ENCODE measurements around the gene GUCD1. TPM values are rescaled to one million over a fixed set of nuclear protein-coding genes. Genes with fewer than 3 reads are reported as not detected.

Gene GUCD1
- total RNA-seq, 1 experiment from 2014 or later = 87.4 TPM

- Mint-ChIP-seq H3K36me3 (ENCODE audit: insufficient read depth in 1 of 3, low read depth in 3 of 3) (peaks cover 0 to 8% (median 7%) of the 10 kb centered on the region in 3 experiments; a peak in 3 of 7 replicates), H3K4me1 (peaks cover 0 to 2% of the 10 kb centered on the region in 2 experiments; a peak in 1 of 4 replicates), H3K27ac (peak overlapping the region in 2 of 3 experiments; percentile 44 to 65; a peak in 4 of 7 replicates), H3K9me3 (no peaks in the 10 kb centered on the region), H3K4me3 (no peak overlapping the region; a peak in 1 of 5 replicates), H3K27me3 (ENCODE audit: low read depth) (no peaks in the 10 kb centered on the region; the same call in 1 of the 2 replicates)
- H4K8ac ChIP-seq (replicated peaks; ENCODE audit: insufficient read length, low read depth, low read length) = no peak overlapping the region
- no peaks in the 10 kb centered on the region for H3K79me2 ChIP-seq (ENCODE audit: insufficient read depth, low read length)
- H3K27me3 ChIP-seq (ENCODE audit: insufficient read depth, low read length) = no peaks in the 10 kb centered on the region
- no peak for TF ChIP-seq CTCF (conservative IDR thresholded peaks at IDR 0.05)
- H2BK15ac ChIP-seq (ENCODE audit: low read depth, low read length) = no peak overlapping the region
- WGBS (ENCODE audit: extremely low coverage, insufficient read length, low lambda C conversion rate) = no CpG with 5 or more reads among the region's 19 CpGs
- H2BK120ac ChIP-seq (ENCODE audit: low read depth, low read length, poor library complexity, severe bottlenecking) = no peak overlapping the region
- H3K4me2 ChIP-seq (ENCODE audit: insufficient read depth, insufficient read length, low read length) = no peak overlapping the region
- no peak overlapping the region for H3T11ph ChIP-seq (ENCODE audit: low read length)
- no peak overlapping the region for H2BK20ac ChIP-seq (ENCODE audit: low read depth, low read length, poor library complexity, severe bottlenecking)
- H4K5ac ChIP-seq (ENCODE audit: insufficient read length, low read depth, low read length) = no peak overlapping the region
- H3K23me2 ChIP-seq (ENCODE audit: insufficient read length, low read depth, low read length, poor library complexity, severe bottlenecking) = no peaks in the 10 kb centered on the region
- H3K27ac ChIP-seq (ENCODE audit: insufficient read length, low read depth, low read length) = no peak overlapping the region
- H3K9me3 ChIP-seq (ENCODE audit: control insufficient read depth, low read depth, low read length) = no peaks in the 10 kb centered on the region
- H2BK12ac ChIP-seq (ENCODE audit: insufficient read length, low read depth, low read length) = no peak overlapping the region
- H2BK5ac ChIP-seq (ENCODE audit: insufficient read length, low read length) = no peak overlapping the region
- no peak overlapping the region for H3K23ac ChIP-seq (ENCODE audit: insufficient read length, low read depth, low read length)
- no peaks in the 10 kb centered on the region for H4K20me1 ChIP-seq (ENCODE audit: control insufficient read depth, insufficient read depth, insufficient read length)
- H3K79me1 ChIP-seq (ENCODE audit: insufficient read depth, low read depth, low read length, poor library complexity, severe bottlenecking) = no peaks in the 10 kb centered on the region
- H3K9ac ChIP-seq (ENCODE audit: extremely low read depth, insufficient read length, low read length) = no peak overlapping the region
- no peak overlapping the region for H2AFZ ChIP-seq (ENCODE audit: low read length)
- no peaks in the 10 kb centered on the region for H3K4me1 ChIP-seq (ENCODE audit: insufficient read depth, low read length)
- no peak overlapping the region for H3K14ac ChIP-seq (ENCODE audit: insufficient read depth, low read length)
- no peak overlapping the region for H3K4ac ChIP-seq (ENCODE audit: low read depth, low read length)
- H4K91ac ChIP-seq (ENCODE audit: insufficient read length, low read depth, low read length) = no peak overlapping the region
- no peak overlapping the region for H3K18ac ChIP-seq (ENCODE audit: insufficient read length, low read depth, low read length)
- H3K56ac ChIP-seq (ENCODE audit: insufficient read length, low read depth, low read length) = no peak overlapping the region
- no peak for DNase-seq
- H2AK5ac ChIP-seq (ENCODE audit: insufficient read length, low read length) = no peak overlapping the region
Observed at GRCh38 chr22:24583221-24584165, 28.6 kb upstream of the GUCD1 start.
